ENCODE data around the gene ZNF136. TPM values are rescaled to one million over a fixed set of nuclear protein-coding genes. Genes with fewer than 3 reads are reported as not detected.
A peak's percentile ranks its signal among the peaks of the same experiment; 100 is the strongest.

ZNF136 gene
- polyA plus RNA-seq, 1 donor from 2014 or later = 14.2 TPM

DNA sequence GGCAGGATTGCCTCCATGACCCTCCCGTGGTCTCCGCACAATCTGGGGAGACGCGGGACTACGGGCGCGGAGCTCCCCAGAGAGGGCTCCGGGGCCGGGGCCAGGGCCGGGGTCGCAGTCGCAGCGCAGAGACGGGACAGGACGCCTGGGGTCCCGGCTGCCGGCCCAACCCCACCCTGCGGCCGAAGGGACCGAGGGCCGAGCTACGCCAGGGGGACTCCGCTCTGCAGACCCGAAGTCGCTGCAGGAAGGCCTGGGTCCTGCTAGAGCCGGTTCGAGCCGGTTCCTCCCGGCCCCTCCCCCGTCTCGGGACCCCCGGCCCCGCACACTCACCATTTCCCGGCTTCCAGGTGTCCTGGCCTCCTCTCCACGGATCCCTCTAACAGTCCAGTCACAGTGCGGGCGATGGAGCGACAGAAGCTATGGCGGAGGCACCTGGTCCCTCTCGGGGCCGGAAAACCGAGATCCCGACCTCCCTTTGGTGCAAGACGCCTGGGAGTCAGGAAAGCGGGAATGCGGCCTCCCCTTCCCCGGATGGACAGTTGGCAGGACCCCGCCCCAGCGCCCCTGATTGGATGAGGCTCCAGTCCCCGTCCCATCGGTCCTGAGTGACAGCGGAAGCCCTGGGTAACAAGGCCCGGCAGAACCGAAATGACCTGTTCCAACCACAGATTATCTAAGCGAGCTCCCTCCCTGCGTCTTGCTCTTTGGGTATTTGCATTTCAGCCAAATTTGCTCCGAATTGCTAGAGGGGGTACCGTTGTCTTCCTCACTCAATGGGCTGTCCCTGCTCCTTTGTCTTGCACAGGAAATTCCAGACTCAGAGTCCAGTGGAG lies 6.5 kb upstream of the ZNF136 start, which contains the start of gene ZNF625:
TSS of gene ZNF625 (minus strand) at position 512 of the 836 bp plus-strand sequence. CDS start at position 336, 176 bp downstream.
- no peaks in the 10 kb centered on the region for H3F3A ChIP-seq (ENCODE audit: insufficient read depth, low read length, poor library complexity, severe bottlenecking)
- peaks cover 46% of the 10 kb centered on the region for H3K79me2 ChIP-seq (replicated peaks; ENCODE audit: insufficient read depth, low read length)
- peak within 1 kb of the TSS; percentile 96 for H3K27ac ChIP-seq (ENCODE audit: low read length)

More for the DNA sequence above, 6.5 kb upstream of the ZNF136 start, which contains the start of gene ZNF625:
- TF ChIP-seq EP300 (conservative IDR thresholded peaks at IDR 0.05; ENCODE audit: poor library complexity, severe bottlenecking) (no peak), RAD21 (conservative IDR thresholded peaks at IDR 0.05) (no peak), POLR2AphosphoS5 (IDR thresholded peaks at IDR 0.05) (peak; percentile 94), TAF1 (IDR thresholded peaks at IDR 0.05; ENCODE audit: low read depth) (peak; percentile 72), CTCF (IDR thresholded peaks at IDR 0.05; ENCODE audit: poor library complexity, severe bottlenecking) (no peak), EZH2 (IDR thresholded peaks at IDR 0.05; ENCODE audit: borderline replicate concordance, insufficient read depth, low read length, poor library complexity, severe bottlenecking) (no peak), MXI1 (conservative IDR thresholded peaks at IDR 0.05; ENCODE audit: poor library complexity, severe bottlenecking) (peak; percentile 41), REST (IDR thresholded peaks at IDR 0.05; ENCODE audit: borderline replicate concordance) (peak; percentile 98)
- Histone ChIP-seq H4K20me1 (ENCODE audit: insufficient read depth) (no peaks in the 10 kb centered on the region), H3K9me3 (ENCODE audit: low read length) (no peaks in the 10 kb centered on the region), H3K4me3 (ENCODE audit: low read length) (peak within 1 kb of the TSS; percentile 99), H3K36me3 (ENCODE audit: insufficient read depth, low read length) (peaks cover 6% of the 10 kb centered on the region), H3K9me2 (ENCODE audit: insufficient read depth, low read length) (no peaks in the 10 kb centered on the region), H3K9ac (ENCODE audit: low read length) (peak within 1 kb of the TSS; percentile 97), H3K4me2 (ENCODE audit: low read length) (peak within 1 kb of the TSS; percentile 81), H3K27me3 (ENCODE audit: insufficient read depth, low read depth, low read length) (no peaks in the 10 kb centered on the region), H2AFZ (ENCODE audit: low read depth, low read length) (peak within 1 kb of the TSS; percentile 79)

Measured in neural cell (in vitro differentiated cells).